ENCODE results near the gene TCERG1L. TPM values are rescaled to one million over a fixed set of nuclear protein-coding genes. Genes with fewer than 3 reads are reported as not detected.

The TCERG1L gene
- total RNA-seq, 1 experiment from 2014 or later: not detected

- Histone ChIP-seq H3K9me2 (ENCODE audit: insufficient read depth) (no peaks in the 10 kb centered on the region), H3F3A (ENCODE audit: insufficient read depth, low read depth) (no peaks in the 10 kb centered on the region), H3K27me3 (ENCODE audit: insufficient read depth, low read depth) (peaks cover 50% of the 10 kb centered on the region), H3K27ac (no peak overlapping the region), H3K4me3 (no peak overlapping the region), H3K4me1 (replicated peaks; ENCODE audit: insufficient read depth) (no peaks in the 10 kb centered on the region), H4K20me1 (ENCODE audit: insufficient read depth) (no peaks in the 10 kb centered on the region), H2AFZ (no peak overlapping the region), H3K79me2 (ENCODE audit: low read depth) (no peaks in the 10 kb centered on the region), H3K36me3 (ENCODE audit: low read depth) (no peaks in the 10 kb centered on the region), H3K4me2 (no peak overlapping the region), H3K9me3 (ENCODE audit: insufficient read depth, low read depth) (no peaks in the 10 kb centered on the region)
- ChIA-PET POLR2A (ENCODE audit: unreplicated experiment) (no interaction called here), CTCF (no interaction called here)
- intact Hi-C loops (cut with micrococcal nuclease; ENCODE audit: unreplicated experiment): no loop called here
- no peak for TF ChIP-seq CTCF (conservative IDR thresholded peaks at IDR 0.05)
- no peak for TF ChIP-seq EZH2 (IDR thresholded peaks at IDR 0.05; ENCODE audit: low read depth)
- DNase-seq: no peak
- no TSS peak for BruUV-seq (replicated peaks)
Measured at GRCh38 chr10:131086094-131086493, 225.4 kb downstream of the TCERG1L start.

GRCh38 chr10:131085091-131085860, 226.2 kb downstream of the TCERG1L start:
- Histone ChIP-seq H3K4me3 (no peak overlapping the region), H3K27ac (no peak overlapping the region), H3K4me2 (no peak overlapping the region), H3K27me3 (ENCODE audit: insufficient read depth, low read depth) (peaks cover 54% of the 10 kb centered on the region), H3K79me2 (ENCODE audit: low read depth) (no peaks in the 10 kb centered on the region), H3K4me1 (replicated peaks; ENCODE audit: insufficient read depth) (no peaks in the 10 kb centered on the region), H2AFZ (no peak overlapping the region), H3K9me2 (ENCODE audit: insufficient read depth) (no peaks in the 10 kb centered on the region), H4K20me1 (ENCODE audit: insufficient read depth) (no peaks in the 10 kb centered on the region), H3K36me3 (ENCODE audit: low read depth) (no peaks in the 10 kb centered on the region), H3F3A (ENCODE audit: insufficient read depth, low read depth) (no peaks in the 10 kb centered on the region), H3K9me3 (ENCODE audit: insufficient read depth, low read depth) (no peaks in the 10 kb centered on the region)
- CTCF ChIA-PET: no interaction called here
- POLR2A ChIA-PET (ENCODE audit: unreplicated experiment): interaction anchor here (0.6 kb wide), 1 partner anchor 42 kb away, joined by 4 read pairs; no protein-coding TSS in a partner anchor
- no peak for DNase-seq
- intact Hi-C loops (cut with micrococcal nuclease; ENCODE audit: unreplicated experiment): no loop called here
- no TSS peak for BruUV-seq (replicated peaks)
- no peak for TF ChIP-seq EZH2 (IDR thresholded peaks at IDR 0.05; ENCODE audit: low read depth)
- no peak for TF ChIP-seq CTCF (conservative IDR thresholded peaks at IDR 0.05)

- Histone ChIP-seq H2AFZ (no peak overlapping the region), H3K27ac (no peak overlapping the region), H3F3A (ENCODE audit: insufficient read depth, low read depth) (no peaks in the 10 kb centered on the region), H3K9me3 (ENCODE audit: insufficient read depth, low read depth) (no peaks in the 10 kb centered on the region), H3K79me2 (ENCODE audit: low read depth) (no peaks in the 10 kb centered on the region), H3K27me3 (ENCODE audit: insufficient read depth, low read depth) (peaks cover 53% of the 10 kb centered on the region), H3K4me2 (no peak overlapping the region), H3K4me3 (no peak overlapping the region), H3K36me3 (ENCODE audit: low read depth) (no peaks in the 10 kb centered on the region), H3K4me1 (replicated peaks; ENCODE audit: insufficient read depth) (no peaks in the 10 kb centered on the region), H3K9me2 (ENCODE audit: insufficient read depth) (no peaks in the 10 kb centered on the region), H4K20me1 (ENCODE audit: insufficient read depth) (no peaks in the 10 kb centered on the region)
- ChIA-PET CTCF (no interaction called here), POLR2A (ENCODE audit: unreplicated experiment) (no interaction called here)
- TF ChIP-seq EZH2 (IDR thresholded peaks at IDR 0.05; ENCODE audit: low read depth) (no peak), CTCF (conservative IDR thresholded peaks at IDR 0.05) (no peak)
- intact Hi-C loops (cut with micrococcal nuclease; ENCODE audit: unreplicated experiment): no loop called here
- DNase-seq: no peak
- BruUV-seq (replicated peaks): no TSS peak
Measured at GRCh38 chr10:131084791-131085090, 226.8 kb downstream of the TCERG1L start.

All from PC-9 (cell line).